H9 (cell line): Measurements from ENCODE around the gene UBE4B. TPM values are rescaled to one million over a fixed set of nuclear protein-coding genes. Genes with fewer than 3 reads are reported as not detected.

Experiments used
- DNase-seq: peaks from one replicate; pipeline ENCODE4 v3.0.0-alpha.2; 2017
- H2AFZ ChIP-seq: one replicate; pipeline ENCODE4 v1.6.1; 2013; ENCODE audit warnings: mild to moderate bottlenecking, low read length, control low read depth, moderate library complexity
- H2AK5ac ChIP-seq: 2 replicates; pipeline ENCODE4 v1.6.1; 2013; ENCODE audit warnings: low read length, control low read depth, mixed read lengths; ENCODE audit not compliant: insufficient read length
- H2BK120ac ChIP-seq: one replicate; pipeline ENCODE4 v1.6.1; 2013; ENCODE audit warnings: low read depth, mild to moderate bottlenecking, low read length, control low read depth, inconsistent platforms; ENCODE audit not compliant: poor library complexity, severe bottlenecking
- H2BK12ac ChIP-seq: 2 replicates; pipeline ENCODE4 v1.6.1; 2013; ENCODE audit warnings: low read length, control low read depth, mixed read lengths, low read depth; ENCODE audit not compliant: insufficient read length
- H2BK15ac ChIP-seq: 2 replicates; pipeline ENCODE4 v1.6.1; 2013; ENCODE audit warnings: low read depth, low read length, control low read depth
- H2BK20ac ChIP-seq: one replicate; pipeline ENCODE4 v1.6.1; 2013; ENCODE audit warnings: low read depth, mild to moderate bottlenecking, low read length, control low read depth, inconsistent platforms; ENCODE audit not compliant: poor library complexity, severe bottlenecking
- H2BK5ac ChIP-seq: 2 replicates; pipeline ENCODE4 v1.6.1; 2013; ENCODE audit warnings: low read length, control low read depth, mixed read lengths; ENCODE audit not compliant: insufficient read length
- H3K14ac ChIP-seq: 2 replicates; pipeline ENCODE4 v1.6.1; 2013; ENCODE audit warnings: low read length, control low read depth; ENCODE audit not compliant: insufficient read depth
- H3K18ac ChIP-seq: 2 replicates; pipeline ENCODE4 v1.6.1; 2013; ENCODE audit warnings: low read depth, mild to moderate bottlenecking, mixed read lengths, low read length, control low read depth; ENCODE audit not compliant: insufficient read length
- H3K23ac ChIP-seq: 2 replicates; pipeline ENCODE4 v1.6.1; 2013; ENCODE audit warnings: low read length, control low read depth, mixed read lengths, low read depth; ENCODE audit not compliant: insufficient read length
- H3K23me2 ChIP-seq: 2 replicates; pipeline ENCODE4 v1.6.1; 2013; ENCODE audit warnings: low read depth, mild to moderate bottlenecking, mixed read lengths, low read length, control low read depth; ENCODE audit not compliant: insufficient read length, poor library complexity, severe bottlenecking
- H3K27ac ChIP-seq: 2 replicates; pipeline ENCODE4 v1.5.1; 2013; ENCODE audit warnings: low read length, control low read depth, mixed read lengths, low read depth; ENCODE audit not compliant: insufficient read length
- H3K27me3 ChIP-seq: 2 replicates; pipeline ENCODE4 v1.6.1; 2013; ENCODE audit warnings: low read length, control low read depth, inconsistent platforms; ENCODE audit not compliant: insufficient read depth
- H3K4ac ChIP-seq: 2 replicates; pipeline ENCODE4 v1.6.1; 2013; ENCODE audit warnings: low read depth, mild to moderate bottlenecking, control low read depth, inconsistent platforms, low read length, moderate library complexity
- H3K4me1 ChIP-seq: 2 replicates; pipeline ENCODE4 v1.6.1; 2013; ENCODE audit warnings: low read length, control low read depth, inconsistent platforms; ENCODE audit not compliant: insufficient read depth
- H3K4me2 ChIP-seq: 2 replicates; pipeline ENCODE4 v1.6.1; 2013; ENCODE audit warnings: low read length, control low read depth, mixed read lengths; ENCODE audit not compliant: insufficient read length, insufficient read depth
- H3K56ac ChIP-seq: 2 replicates; pipeline ENCODE4 v1.6.1; 2013; ENCODE audit warnings: low read depth, mild to moderate bottlenecking, mixed read lengths, low read length, control low read depth; ENCODE audit not compliant: insufficient read length
- H3K79me1 ChIP-seq: 2 replicates; pipeline ENCODE4 v1.6.1; 2013; ENCODE audit warnings: low read depth, mild to moderate bottlenecking, moderate library complexity, low read length, control low read depth, inconsistent platforms; ENCODE audit not compliant: insufficient read depth, poor library complexity, severe bottlenecking
- H3K79me2 ChIP-seq: 2 replicates; pipeline ENCODE4 v1.6.1; 2013; ENCODE audit warnings: low read length, control low read depth, inconsistent platforms; ENCODE audit not compliant: insufficient read depth
- H3K9ac ChIP-seq: 2 replicates; pipeline ENCODE4 v1.6.1; 2013; ENCODE audit warnings: low read length, control low read depth, mixed read lengths; ENCODE audit not compliant: insufficient read length; ENCODE audit errors: extremely low read depth
- H3K9me3 ChIP-seq: one replicate; pipeline ENCODE4 v1.6.1; 2013; ENCODE audit warnings: low read depth, low read length, inconsistent platforms; ENCODE audit not compliant: control insufficient read depth
- H3T11ph ChIP-seq: one replicate; pipeline ENCODE4 v1.6.1; 2013; ENCODE audit warnings: mild to moderate bottlenecking, low read length, control low read depth, inconsistent platforms
- H4K20me1 ChIP-seq: one replicate; pipeline ENCODE4 v1.6.1; 2013; ENCODE audit not compliant: control insufficient read depth, insufficient read length, insufficient read depth
- H4K5ac ChIP-seq: 2 replicates; pipeline ENCODE4 v1.6.1; 2013; ENCODE audit warnings: low read depth, mild to moderate bottlenecking, mixed read lengths, low read length, control low read depth; ENCODE audit not compliant: insufficient read length
- H4K8ac ChIP-seq: replicated peaks from 2 replicates; pipeline ENCODE4 v1.6.1; 2013; ENCODE audit warnings: low read length, control low read depth, mixed read lengths, low read depth; ENCODE audit not compliant: insufficient read length
- H4K91ac ChIP-seq: 2 replicates; pipeline ENCODE4 v1.6.1; 2013; ENCODE audit warnings: low read depth, mild to moderate bottlenecking, moderate library complexity, mixed read lengths, low read length, control low read depth; ENCODE audit not compliant: insufficient read length
- H3K27ac Mint-ChIP-seq, 3 experiments: 2 replicates in 2 of 3; 3 replicates in 1 of 3; pipeline ENCODE4 v1.8.0; 2020 to 2021; ENCODE audit warnings: mixed read lengths in 3 of 3, mild to moderate bottlenecking in 1 of 3, moderate library complexity in 1 of 3
- H3K27me3 Mint-ChIP-seq: 2 replicates; pipeline ENCODE4 v1.8.0; 2021; ENCODE audit warnings: low read depth, mild to moderate bottlenecking, moderate library complexity, mixed read lengths
- H3K36me3 Mint-ChIP-seq, 3 experiments: 2 replicates in 2 of 3; 3 replicates in 1 of 3; pipeline ENCODE4 v1.8.0; 2020 to 2021; ENCODE audit warnings: low read depth in 3 of 3, mixed read lengths in 3 of 3; ENCODE audit not compliant: insufficient read depth in 1 of 3
- H3K4me1 Mint-ChIP-seq, 2 experiments: 2 replicates each; pipeline ENCODE4 v1.8.0; 2020; ENCODE audit warnings: mixed read lengths in 2 of 2
- H3K4me3 Mint-ChIP-seq, 2 experiments: 2 replicates in 1 of 2; 3 replicates in 1 of 2; pipeline ENCODE4 v1.8.0; 2020 to 2021; ENCODE audit warnings: mild to moderate bottlenecking in 2 of 2, mixed read lengths in 2 of 2, moderate library complexity in 1 of 2
- H3K9me3 Mint-ChIP-seq, 2 experiments: 2 replicates in 1 of 2; 3 replicates in 1 of 2; pipeline ENCODE4 v1.8.0; 2020; ENCODE audit warnings: mild to moderate bottlenecking in 2 of 2, mixed read lengths in 2 of 2, moderate library complexity in 1 of 2
- WGBS: extraction: QIAGEN DNeasy Blood & Tissue Kit; methylation state at CpG from one replicate; pipeline ENCODE4 v1.1.7; 2013; ENCODE audit warnings: missing lambda C conversion rate, low lambda C conversion rate, mixed read lengths; ENCODE audit not compliant: insufficient read length; ENCODE audit errors: extremely low coverage; 5-methylcytosine and 5-hydroxymethylcytosine counted together
- total RNA-seq: library from RNA; stranded (reverse); gene quantifications from 2 replicates; pipeline ENCODE4 v1.2.1, GENCODE V29; 2021
- TF ChIP-seq, protein P1 (sequence below): fragments of 200-600 bp; sonication (generic); conservative IDR thresholded peaks from 3 replicates; pipeline ENCODE4 v1.8.0; 2021; ENCODE audit warnings: antibody characterized with exemption, mild to moderate bottlenecking

UBE4B gene
- total RNA-seq, 1 experiment from 2014 or later: 67.6 TPM

GRCh38 chr1:10209590-10209904 is 176.8 kb downstream of the UBE4B start:
- Histone ChIP-seq H3K79me1 (no peaks in the 10 kb centered on the region), H2AFZ (no peak overlapping the region), H3T11ph (no peak overlapping the region), H3K23me2 (peaks cover 10% of the 10 kb centered on the region), H4K8ac (no peak overlapping the region), H3K18ac (peak overlapping the region; percentile 52), H2BK15ac (no peak overlapping the region), H2BK12ac (no peak overlapping the region), H2BK120ac (no peak overlapping the region), H2AK5ac (no peak overlapping the region), H3K4me2 (peak overlapping the region; percentile 64), H3K9ac (peak overlapping the region; percentile 35), H4K91ac (no peak overlapping the region), H3K27me3 (no peaks in the 10 kb centered on the region), H3K9me3 (no peaks in the 10 kb centered on the region), H3K14ac (peak overlapping the region; percentile 56; the same call in 1 of the 2 replicates), H3K23ac (no peak overlapping the region), H4K20me1 (no peaks in the 10 kb centered on the region), H2BK5ac (no peak overlapping the region), H3K27ac (no peak overlapping the region), H3K56ac (no peak overlapping the region), H4K5ac (no peak overlapping the region), H3K79me2 (peaks cover 23% of the 10 kb centered on the region), H3K4ac (no peak overlapping the region), H2BK20ac (no peak overlapping the region), H3K4me1 (no peaks in the 10 kb centered on the region; the same call in 1 of the 2 replicates)
- no peak for DNase-seq
- Mint-ChIP-seq H3K4me3 (peak overlapping the region; percentile 85 to 92), H3K9me3 (no peaks in the 10 kb centered on the region), H3K27me3 (no peaks in the 10 kb centered on the region), H3K36me3 (no peaks in the 10 kb centered on the region; a peak in 1 of 7 replicates), H3K4me1 (peaks cover 23 to 30% of the 10 kb centered on the region in 2 experiments), H3K27ac (peak overlapping the region in 2 of 3 experiments; percentile 89 to 90; a peak in 3 of 7 replicates)
- no CpG with 5 or more reads among the region's 8 CpGs for WGBS
- TF ChIP-seq, protein P1, sequence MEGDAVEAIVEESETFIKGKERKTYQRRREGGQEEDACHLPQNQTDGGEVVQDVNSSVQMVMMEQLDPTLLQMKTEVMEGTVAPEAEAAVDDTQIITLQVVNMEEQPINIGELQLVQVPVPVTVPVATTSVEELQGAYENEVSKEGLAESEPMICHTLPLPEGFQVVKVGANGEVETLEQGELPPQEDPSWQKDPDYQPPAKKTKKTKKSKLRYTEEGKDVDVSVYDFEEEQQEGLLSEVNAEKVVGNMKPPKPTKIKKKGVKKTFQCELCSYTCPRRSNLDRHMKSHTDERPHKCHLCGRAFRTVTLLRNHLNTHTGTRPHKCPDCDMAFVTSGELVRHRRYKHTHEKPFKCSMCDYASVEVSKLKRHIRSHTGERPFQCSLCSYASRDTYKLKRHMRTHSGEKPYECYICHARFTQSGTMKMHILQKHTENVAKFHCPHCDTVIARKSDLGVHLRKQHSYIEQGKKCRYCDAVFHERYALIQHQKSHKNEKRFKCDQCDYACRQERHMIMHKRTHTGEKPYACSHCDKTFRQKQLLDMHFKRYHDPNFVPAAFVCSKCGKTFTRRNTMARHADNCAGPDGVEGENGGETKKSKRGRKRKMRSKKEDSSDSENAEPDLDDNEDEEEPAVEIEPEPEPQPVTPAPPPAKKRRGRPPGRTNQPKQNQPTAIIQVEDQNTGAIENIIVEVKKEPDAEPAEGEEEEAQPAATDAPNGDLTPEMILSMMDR: no peak
